ENCODE measurements around the gene RPS18.

DNA sequence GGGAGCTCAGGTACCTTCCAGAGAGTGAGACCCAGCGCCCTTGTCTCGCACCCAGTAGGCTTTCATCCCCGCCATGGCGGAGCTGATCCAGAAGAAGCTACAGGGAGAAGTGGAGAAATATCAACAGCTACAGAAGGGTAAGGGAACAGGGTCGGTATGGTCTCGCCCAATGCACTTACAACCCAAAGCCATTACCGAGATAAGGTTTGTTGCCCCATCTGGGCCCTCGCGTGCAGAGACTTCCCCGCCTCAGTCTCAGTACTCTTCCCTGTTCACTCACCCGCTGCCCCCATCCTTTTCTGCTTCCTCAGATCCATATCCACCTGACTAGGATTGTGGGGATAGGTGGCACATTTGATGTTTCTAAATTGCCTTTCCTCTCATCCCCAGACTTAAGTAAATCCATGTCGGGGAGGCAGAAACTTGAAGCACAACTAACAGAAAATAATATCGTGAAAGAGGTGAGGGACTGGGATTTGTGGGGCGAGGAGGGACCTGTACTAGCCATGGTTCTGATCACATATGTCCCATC, 18.0 kb downstream of the RPS18 start:
- TF ChIP-seq, protein P1, sequence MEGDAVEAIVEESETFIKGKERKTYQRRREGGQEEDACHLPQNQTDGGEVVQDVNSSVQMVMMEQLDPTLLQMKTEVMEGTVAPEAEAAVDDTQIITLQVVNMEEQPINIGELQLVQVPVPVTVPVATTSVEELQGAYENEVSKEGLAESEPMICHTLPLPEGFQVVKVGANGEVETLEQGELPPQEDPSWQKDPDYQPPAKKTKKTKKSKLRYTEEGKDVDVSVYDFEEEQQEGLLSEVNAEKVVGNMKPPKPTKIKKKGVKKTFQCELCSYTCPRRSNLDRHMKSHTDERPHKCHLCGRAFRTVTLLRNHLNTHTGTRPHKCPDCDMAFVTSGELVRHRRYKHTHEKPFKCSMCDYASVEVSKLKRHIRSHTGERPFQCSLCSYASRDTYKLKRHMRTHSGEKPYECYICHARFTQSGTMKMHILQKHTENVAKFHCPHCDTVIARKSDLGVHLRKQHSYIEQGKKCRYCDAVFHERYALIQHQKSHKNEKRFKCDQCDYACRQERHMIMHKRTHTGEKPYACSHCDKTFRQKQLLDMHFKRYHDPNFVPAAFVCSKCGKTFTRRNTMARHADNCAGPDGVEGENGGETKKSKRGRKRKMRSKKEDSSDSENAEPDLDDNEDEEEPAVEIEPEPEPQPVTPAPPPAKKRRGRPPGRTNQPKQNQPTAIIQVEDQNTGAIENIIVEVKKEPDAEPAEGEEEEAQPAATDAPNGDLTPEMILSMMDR (IDR thresholded peaks at IDR 0.05; ENCODE audit: insufficient read depth, low read length) = no peak
- TF ChIP-seq POLR2AphosphoS5 (IDR thresholded peaks at IDR 0.05; ENCODE audit: low read depth) = no peak
- TF ChIP-seq, protein P2, sequence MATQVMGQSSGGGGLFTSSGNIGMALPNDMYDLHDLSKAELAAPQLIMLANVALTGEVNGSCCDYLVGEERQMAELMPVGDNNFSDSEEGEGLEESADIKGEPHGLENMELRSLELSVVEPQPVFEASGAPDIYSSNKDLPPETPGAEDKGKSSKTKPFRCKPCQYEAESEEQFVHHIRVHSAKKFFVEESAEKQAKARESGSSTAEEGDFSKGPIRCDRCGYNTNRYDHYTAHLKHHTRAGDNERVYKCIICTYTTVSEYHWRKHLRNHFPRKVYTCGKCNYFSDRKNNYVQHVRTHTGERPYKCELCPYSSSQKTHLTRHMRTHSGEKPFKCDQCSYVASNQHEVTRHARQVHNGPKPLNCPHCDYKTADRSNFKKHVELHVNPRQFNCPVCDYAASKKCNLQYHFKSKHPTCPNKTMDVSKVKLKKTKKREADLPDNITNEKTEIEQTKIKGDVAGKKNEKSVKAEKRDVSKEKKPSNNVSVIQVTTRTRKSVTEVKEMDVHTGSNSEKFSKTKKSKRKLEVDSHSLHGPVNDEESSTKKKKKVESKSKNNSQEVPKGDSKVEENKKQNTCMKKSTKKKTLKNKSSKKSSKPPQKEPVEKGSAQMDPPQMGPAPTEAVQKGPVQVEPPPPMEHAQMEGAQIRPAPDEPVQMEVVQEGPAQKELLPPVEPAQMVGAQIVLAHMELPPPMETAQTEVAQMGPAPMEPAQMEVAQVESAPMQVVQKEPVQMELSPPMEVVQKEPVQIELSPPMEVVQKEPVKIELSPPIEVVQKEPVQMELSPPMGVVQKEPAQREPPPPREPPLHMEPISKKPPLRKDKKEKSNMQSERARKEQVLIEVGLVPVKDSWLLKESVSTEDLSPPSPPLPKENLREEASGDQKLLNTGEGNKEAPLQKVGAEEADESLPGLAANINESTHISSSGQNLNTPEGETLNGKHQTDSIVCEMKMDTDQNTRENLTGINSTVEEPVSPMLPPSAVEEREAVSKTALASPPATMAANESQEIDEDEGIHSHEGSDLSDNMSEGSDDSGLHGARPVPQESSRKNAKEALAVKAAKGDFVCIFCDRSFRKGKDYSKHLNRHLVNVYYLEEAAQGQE (IDR thresholded peaks at IDR 0.05; ENCODE audit: insufficient replicate concordance, low read depth) = no peak
